Subcutaneous preadipocyte (primary cell): ENCODE results near the gene SRA1. TPM values are rescaled to one million over a fixed set of nuclear protein-coding genes. Genes with fewer than 3 reads are reported as not detected.

Experiments used
- small RNA-seq: library from RNA; depleted of rRNA; stranded (forward); fragments of <200 nt; gene quantifications from one replicate; pipeline ENCODE3, GENCODE V24; 2012
- total RNA-seq: library from RNA; depleted of rRNA; stranded (reverse); fragments of >200 nt; gene quantifications from 2 replicates; pipeline ENCODE4 v1.2.3, GENCODE V29; 2012

Gene SRA1
- 27.6 and 34.8 TPM in 2 replicates for total RNA-seq

GRCh38 chr5:140557136-140557805, at the start of gene SRA1:
TSS of gene SRA1 (minus strand) at chr5:140557473. CDS start at chr5:140557452, 21 bp downstream.

DNA sequence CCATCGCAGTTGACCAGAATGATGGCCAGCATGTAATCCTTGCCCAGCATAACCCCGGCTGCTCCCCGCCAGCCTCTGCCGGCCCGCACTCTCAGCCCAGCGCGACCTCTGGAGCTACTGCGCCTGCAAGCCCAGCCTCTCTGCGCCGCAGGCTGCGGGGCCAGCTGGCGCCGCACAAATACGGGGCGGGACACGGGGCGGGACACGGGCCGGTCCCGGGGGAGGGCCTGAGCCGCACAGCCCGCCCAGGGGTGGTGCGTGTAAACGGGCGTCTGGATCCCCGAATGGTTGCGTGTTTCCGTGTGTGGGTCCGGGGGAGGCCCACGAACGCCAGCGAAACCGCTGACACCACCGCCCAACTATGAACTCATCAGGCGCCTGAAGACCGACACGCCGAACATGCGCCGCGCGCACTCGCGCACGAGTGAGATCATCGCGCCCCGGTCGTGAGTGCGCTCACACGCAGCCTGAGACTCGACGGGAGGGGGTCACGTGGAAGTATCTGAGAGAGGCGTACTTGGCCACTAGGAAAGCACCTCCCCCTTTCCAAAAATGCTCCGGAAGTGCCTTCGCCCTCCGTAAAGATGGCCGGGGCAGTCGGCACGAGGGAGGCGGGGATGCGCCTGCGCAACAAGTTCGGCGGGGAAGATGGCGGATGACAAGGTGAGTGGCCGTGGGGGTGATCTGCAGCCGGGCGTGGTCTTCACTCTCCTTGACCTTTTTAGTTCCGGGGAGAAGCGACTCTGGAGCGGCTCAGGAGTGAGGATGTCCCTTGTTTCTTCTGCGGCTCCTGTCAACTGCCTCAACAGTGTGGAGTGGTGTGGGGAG, 7.1 kb upstream of the SRA1 start, which contains the start of the genes APBB3 and SLC35A4:
Gene APBB3, minus strand, starts transcription at position 403 of the 828 bp plus-strand sequence. Its CDS starts 353 bp downstream, at position 50.
Gene SLC35A4, plus strand, starts transcription at position 633 of the 828 bp plus-strand sequence. CDS start 2,342 bp downstream, outside the sequence.

GRCh38 chr5:140547508-140548299, 9.6 kb downstream of the SRA1 start, which contains the start of gene EIF4EBP3:
TSS of gene EIF4EBP3 (plus strand) at chr5:140547662. CDS start at chr5:140547738, 76 bp downstream.

Small RNA genes within 50 kb of the gene (small RNA-seq; reads per million reads assigned to genes)
- gene RF00279, result not detected
- not detected for gene RF00443

Other genes with a start within 250 kb of the SRA1 start
- 0.73 and 1.4 TPM in 2 replicates for gene HBEGF, start 210.9 kb downstream of the SRA1 start, total RNA-seq
- not detected in 2 replicates for gene SLC4A9, start 197.3 kb downstream of the SRA1 start, total RNA-seq
- gene ANKHD1, start 155.6 kb downstream of the SRA1 start, total RNA-seq, result 58.8 and 79.0 TPM in 2 replicates
- gene EIF4EBP3, start 9.8 kb downstream of the SRA1 start, total RNA-seq, result 0.39 and 2.6 TPM in 2 replicates
- 9.8 and 12.5 TPM in 2 replicates for gene APBB3, start 7.1 kb upstream of the SRA1 start, total RNA-seq
- 9.9 and 13.5 TPM in 2 replicates for gene SLC35A4, start 7.4 kb upstream of the SRA1 start, total RNA-seq
- gene CD14, start 75.7 kb upstream of the SRA1 start, total RNA-seq, result 0.73 and 0.98 TPM in 2 replicates
- gene TMCO6, start 82.0 kb upstream of the SRA1 start, total RNA-seq, result 19.8 and 21.7 TPM in 2 replicates
- gene NDUFA2, start 90.2 kb upstream of the SRA1 start, total RNA-seq, result 30.7 and 38.9 TPM in 2 replicates
- 63.3 and 79.4 TPM in 2 replicates for gene IK, start 90.4 kb upstream of the SRA1 start, total RNA-seq
- 36.0 and 44.0 TPM in 2 replicates for gene WDR55, start 107.4 kb upstream of the SRA1 start, total RNA-seq
- gene DND1, start 116.1 kb upstream of the SRA1 start, total RNA-seq, result under 0.01 and 0.39 TPM in 2 replicates
- gene HARS1, start 133.9 kb upstream of the SRA1 start, total RNA-seq, result 50.0 and 54.3 TPM in 2 replicates
- gene HARS2, start 134.0 kb upstream of the SRA1 start, total RNA-seq, result 22.4 and 23.1 TPM in 2 replicates
- gene ZMAT2, start 143.0 kb upstream of the SRA1 start, total RNA-seq, result 24.2 and 28.7 TPM in 2 replicates
- under 0.01 TPM in 1 of 2 replicates, not detected in the other for gene PCDHA1, start 228.7 kb upstream of the SRA1 start, total RNA-seq
- gene PCDHA2, start 237.4 kb upstream of the SRA1 start, total RNA-seq, result not detected in 2 replicates
- gene PCDHA3, start 243.6 kb upstream of the SRA1 start, total RNA-seq, result under 0.01 TPM in 2 replicates
- gene PCDHA4, start 249.6 kb upstream of the SRA1 start, total RNA-seq, result under 0.01 TPM in 1 of 2 replicates, not detected in the other